Activated CD4-positive, alpha-beta T cell treated with anti-CD3 and anti-CD28 coated beads, Interleukin-2, amount 10 ng/mL, durations not matched to agents 24 days and 14 days (primary cell): Measurements from ENCODE around the gene PDIA6. TPM values are rescaled to one million over a fixed set of nuclear protein-coding genes. Genes with fewer than 3 reads are reported as not detected.

Experiments
- DNase-seq: peaks from one replicate; pipeline ENCODE4 v3.0.0; 2022
- H3K27ac Mint-ChIP-seq: one replicate; pipeline ENCODE4 v1.8.0; 2022; ENCODE audit warnings: mild to moderate bottlenecking, mixed read lengths
- H3K27me3 Mint-ChIP-seq: one replicate; pipeline ENCODE4 v1.8.0; 2022; ENCODE audit warnings: mixed read lengths
- H3K36me3 Mint-ChIP-seq: one replicate; pipeline ENCODE4 v1.8.0; 2022; ENCODE audit warnings: low read depth, mild to moderate bottlenecking, mixed read lengths
- H3K4me1 Mint-ChIP-seq: one replicate; pipeline ENCODE4 v1.8.0; 2021; ENCODE audit warnings: mixed read lengths
- H3K4me3 Mint-ChIP-seq: one replicate; pipeline ENCODE4 v1.8.0; 2022; ENCODE audit warnings: mild to moderate bottlenecking, moderate library complexity, mixed read lengths
- H3K9me3 Mint-ChIP-seq: one replicate; pipeline ENCODE4 v1.8.0; 2021; ENCODE audit warnings: mixed read lengths
- intact Hi-C: fragments of 100-400 bp; cut with micrococcal nuclease; formaldehyde crosslinking; loops from one replicate; pipeline ENCODE4 v1.15.1; 2023
- total RNA-seq: library from RNA; stranded (reverse); gene quantifications from 2 replicates; pipeline ENCODE4 v1.2.3, GENCODE V29; 2022

PDIA6 gene
- total RNA-seq, 1 donor from 2014 or later: 183 TPM

DNA sequence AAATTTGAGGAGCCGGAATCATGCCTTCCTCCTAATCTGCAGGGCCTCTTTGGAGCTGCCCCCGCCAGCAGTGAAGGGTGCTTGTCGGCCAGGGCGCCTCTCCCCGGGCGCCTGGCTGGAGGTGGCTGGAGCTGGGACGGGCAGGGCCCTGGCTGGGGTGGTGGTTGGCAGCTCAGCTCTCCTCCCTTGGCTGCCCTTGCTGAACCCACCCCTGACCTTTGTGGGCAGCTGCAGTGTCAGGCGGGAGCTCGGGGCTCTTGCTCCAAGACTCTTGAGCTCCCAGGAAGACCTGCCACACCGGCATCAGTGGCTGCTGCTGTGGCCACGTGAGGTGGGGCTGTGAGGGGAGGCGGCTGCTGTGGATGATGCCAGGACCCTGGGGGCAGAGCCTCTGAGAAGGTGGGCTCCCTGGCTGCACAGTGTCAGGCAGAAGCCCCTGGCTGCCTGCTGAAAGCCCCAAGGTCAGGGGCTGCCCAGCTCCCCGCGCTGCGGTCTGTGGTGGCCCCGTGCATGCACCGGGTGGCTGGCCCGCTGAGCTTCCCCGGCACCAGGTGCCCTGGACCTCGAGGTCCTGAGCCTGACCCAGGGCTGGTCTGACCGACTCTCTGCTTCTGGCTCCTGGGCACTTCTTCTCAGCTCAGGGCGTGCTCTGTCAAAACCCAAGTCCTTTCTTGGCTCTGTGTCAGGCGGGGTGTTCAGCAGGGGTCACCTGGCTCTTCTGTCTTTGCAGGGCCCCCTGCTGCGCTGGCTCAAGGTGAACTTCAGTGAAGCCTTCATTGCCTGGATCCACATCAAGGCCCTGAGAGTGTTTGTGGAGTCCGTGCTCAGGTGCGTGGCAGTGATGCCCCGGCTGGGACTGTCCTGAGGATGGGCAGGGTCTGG is 34.5 kb downstream of the PDIA6 start:
- no peak for DNase-seq
- no peak overlapping the region for H3K4me3 Mint-ChIP-seq

DNA sequence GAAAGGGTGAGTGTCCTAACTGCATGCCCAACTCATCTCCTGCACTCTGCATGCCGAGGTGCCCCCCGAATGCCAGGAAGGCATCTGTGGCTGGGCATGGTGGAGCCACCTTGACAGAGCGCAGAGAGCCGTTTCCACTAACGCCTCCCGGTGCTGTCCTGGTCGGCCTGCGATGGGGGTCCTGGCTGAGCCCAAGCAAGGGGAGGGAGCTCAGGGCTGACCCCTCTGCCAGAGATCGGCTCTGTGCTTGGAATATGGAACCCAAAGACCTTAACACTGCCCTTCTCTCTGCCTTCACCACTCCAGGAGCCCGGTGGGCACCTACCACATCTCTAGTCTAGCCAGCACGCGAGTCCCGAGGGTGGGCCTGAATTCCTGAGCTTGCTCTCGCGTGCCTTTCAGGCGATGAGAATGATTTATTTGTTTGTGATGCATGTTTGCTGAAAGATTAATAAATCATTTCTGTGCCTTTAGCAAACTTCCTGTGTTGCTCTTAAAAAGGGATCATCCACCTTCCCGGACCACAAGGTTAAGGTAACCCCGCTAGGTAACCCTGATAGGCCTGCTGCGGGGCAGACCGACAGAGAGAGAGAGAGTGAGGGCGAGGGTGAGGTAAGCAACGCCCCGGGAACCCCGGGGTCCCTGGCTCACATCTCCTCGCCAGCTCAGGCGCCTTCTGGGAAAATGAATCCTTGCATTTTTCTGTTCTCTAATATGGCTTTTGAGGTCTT is 35.3 kb downstream of the PDIA6 start:
- Mint-ChIP-seq H3K4me3 (no peak overlapping the region), H3K27me3 (no peaks in the 10 kb centered on the region), H3K36me3 (peaks cover 23% of the 10 kb centered on the region), H3K27ac (no peak overlapping the region), H3K9me3 (no peaks in the 10 kb centered on the region), H3K4me1 (peaks cover 2% of the 10 kb centered on the region)
- intact Hi-C loops: no loop called here
- DNase-seq: peak; percentile 54

More for the DNA sequence above, 34.5 kb downstream of the PDIA6 start:
- Mint-ChIP-seq H3K4me1 (peaks cover 2% of the 10 kb centered on the region), H3K9me3 (no peaks in the 10 kb centered on the region), H3K27ac (no peak overlapping the region), H3K27me3 (no peaks in the 10 kb centered on the region), H3K36me3 (peaks cover 28% of the 10 kb centered on the region)
- intact Hi-C loops: no loop called here

DNA sequence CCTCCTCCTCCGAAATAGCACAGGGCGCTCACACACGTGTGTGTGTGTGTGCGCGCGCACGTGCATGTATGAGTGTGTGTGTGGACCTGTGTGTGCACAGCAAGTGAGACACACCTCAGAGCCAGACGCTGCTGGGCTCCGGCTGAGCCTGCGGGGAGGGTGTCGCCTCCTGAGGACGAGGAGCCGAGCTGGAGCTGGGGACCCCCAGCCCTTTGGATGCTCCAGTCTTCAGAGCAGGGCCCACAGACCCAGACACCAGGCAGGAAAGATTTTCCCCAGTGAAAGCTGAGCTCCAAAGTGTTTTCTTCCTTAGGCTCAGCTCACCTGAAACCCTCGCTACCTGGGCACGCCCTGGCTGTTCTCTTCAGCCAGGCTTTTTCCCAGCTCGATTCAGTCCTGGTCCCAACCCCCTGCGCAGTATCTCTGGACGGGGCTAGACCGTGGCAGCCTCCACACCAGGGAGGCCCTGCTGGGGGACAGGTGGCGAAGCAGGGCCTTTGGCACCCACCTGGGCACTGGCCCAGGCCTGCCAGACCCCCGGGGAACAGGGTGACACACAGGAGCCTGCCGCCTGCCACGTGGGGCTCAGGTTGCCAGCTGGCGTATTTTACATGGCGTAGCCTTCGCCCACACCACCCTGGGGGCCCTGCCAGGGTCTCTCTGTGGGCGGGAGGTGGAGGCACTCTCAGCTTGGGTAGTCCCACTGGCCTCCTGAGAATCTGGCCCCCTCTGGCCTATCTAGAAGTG is 36.2 kb downstream of the PDIA6 start:
- Mint-ChIP-seq H3K4me1 (peaks cover 2% of the 10 kb centered on the region), H3K27ac (no peak overlapping the region), H3K27me3 (no peaks in the 10 kb centered on the region), H3K9me3 (no peaks in the 10 kb centered on the region), H3K36me3 (peaks cover 16% of the 10 kb centered on the region), H3K4me3 (no peak overlapping the region)
- DNase-seq: no peak
- intact Hi-C loops: no loop called here

DNA sequence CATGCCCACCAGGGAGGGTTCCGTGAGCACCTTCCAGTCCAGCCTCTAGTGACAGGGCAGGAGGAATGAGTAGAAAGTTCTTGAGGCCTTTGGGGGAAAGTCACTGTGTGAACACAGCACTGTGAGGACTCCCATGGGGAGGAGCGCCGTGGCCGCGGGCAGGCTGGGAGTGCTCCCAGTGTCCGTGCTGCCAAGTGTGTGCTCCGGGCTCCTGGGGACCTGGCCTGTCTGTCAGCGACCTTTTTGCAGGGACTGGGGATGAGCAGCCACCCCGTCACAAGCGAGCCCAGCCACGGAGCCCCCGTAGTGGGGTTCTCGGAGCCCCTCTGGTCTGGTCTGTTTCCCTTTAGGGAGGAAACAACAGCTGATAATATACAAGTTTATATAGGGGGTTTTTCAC is 36.8 kb downstream of the PDIA6 start:
- no peaks in the 10 kb centered on the region for H3K27me3 Mint-ChIP-seq

DNA sequence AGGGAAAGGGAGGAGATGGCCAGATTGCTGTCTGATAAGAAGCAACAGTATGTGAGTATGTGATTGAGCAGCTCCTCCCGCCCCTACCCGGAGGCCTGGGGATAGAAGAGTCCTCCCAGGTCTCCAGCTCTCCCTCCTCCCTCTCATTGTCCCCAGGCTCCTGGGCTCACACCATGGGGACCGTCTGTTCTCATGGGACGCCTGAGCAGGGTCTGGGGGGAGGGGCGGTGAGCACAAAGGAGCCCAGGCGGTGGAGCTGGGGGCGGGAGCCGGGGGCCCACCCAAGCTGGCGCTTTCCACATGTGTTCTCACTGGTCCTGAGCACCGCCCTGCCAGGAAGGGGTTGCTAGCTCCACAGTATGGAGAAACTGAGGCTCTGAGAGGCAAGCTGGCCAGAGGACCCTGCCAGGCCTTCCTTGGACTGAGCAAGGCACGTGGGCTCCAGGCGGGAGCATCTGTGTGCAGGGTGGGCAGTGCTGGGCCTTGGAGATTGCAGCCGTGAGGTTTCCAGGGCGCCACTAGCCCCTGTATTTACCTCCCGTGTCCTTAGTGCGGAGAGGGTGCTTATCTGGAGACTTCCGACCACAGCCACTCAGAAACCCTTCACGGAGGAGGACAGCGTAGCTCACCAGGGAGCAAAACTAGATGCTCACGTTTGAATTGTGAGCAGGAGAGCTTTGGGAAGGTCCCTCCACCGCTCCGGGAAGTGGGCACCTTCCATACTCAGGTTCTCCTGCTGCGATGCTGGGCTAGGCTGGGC is 37.4 kb downstream of the PDIA6 start:
- DNase-seq: no peak
- intact Hi-C loops: no loop called here
- Mint-ChIP-seq H3K4me3 (no peak overlapping the region), H3K36me3 (peaks cover 8% of the 10 kb centered on the region), H3K9me3 (no peaks in the 10 kb centered on the region), H3K4me1 (peaks cover 2% of the 10 kb centered on the region), H3K27ac (no peak overlapping the region), H3K27me3 (no peaks in the 10 kb centered on the region)

More for the DNA sequence above, 36.8 kb downstream of the PDIA6 start:
- H3K9me3 Mint-ChIP-seq: no peaks in the 10 kb centered on the region
- H3K36me3 Mint-ChIP-seq: peaks cover 11% of the 10 kb centered on the region
- intact Hi-C loops: no loop called here
- no peak for DNase-seq
- H3K4me1 Mint-ChIP-seq: peaks cover 2% of the 10 kb centered on the region
- H3K4me3 Mint-ChIP-seq: no peak overlapping the region
- H3K27ac Mint-ChIP-seq: no peak overlapping the region

DNA sequence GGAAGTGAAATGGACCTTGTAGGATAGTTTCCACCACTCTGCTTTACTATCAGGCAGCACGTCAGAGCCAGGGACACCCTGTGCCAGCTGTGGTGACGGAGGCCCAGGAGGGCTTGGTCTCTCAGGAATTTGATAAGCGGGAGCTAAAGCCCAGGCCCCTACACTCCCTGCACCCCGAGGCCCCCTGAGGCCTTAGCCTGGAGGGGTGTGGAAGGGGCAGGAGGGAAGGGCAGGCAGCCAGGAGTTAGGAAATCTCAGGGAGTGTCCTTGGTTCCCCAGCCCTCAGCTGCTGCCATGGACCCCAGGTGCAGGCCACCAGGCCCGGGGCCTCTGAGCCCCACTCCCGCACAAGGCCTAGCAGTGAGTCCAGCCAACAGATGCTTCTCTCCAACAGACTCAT is 38.2 kb downstream of the PDIA6 start:
- DNase-seq: no peak
- H3K36me3 Mint-ChIP-seq: peaks cover 2% of the 10 kb centered on the region
- intact Hi-C loops: no loop called here
- H3K9me3 Mint-ChIP-seq: no peaks in the 10 kb centered on the region
- peaks cover 2% of the 10 kb centered on the region for H3K4me1 Mint-ChIP-seq
- no peak overlapping the region for H3K4me3 Mint-ChIP-seq
- H3K27ac Mint-ChIP-seq: no peak overlapping the region
- H3K27me3 Mint-ChIP-seq: no peaks in the 10 kb centered on the region

DNA sequence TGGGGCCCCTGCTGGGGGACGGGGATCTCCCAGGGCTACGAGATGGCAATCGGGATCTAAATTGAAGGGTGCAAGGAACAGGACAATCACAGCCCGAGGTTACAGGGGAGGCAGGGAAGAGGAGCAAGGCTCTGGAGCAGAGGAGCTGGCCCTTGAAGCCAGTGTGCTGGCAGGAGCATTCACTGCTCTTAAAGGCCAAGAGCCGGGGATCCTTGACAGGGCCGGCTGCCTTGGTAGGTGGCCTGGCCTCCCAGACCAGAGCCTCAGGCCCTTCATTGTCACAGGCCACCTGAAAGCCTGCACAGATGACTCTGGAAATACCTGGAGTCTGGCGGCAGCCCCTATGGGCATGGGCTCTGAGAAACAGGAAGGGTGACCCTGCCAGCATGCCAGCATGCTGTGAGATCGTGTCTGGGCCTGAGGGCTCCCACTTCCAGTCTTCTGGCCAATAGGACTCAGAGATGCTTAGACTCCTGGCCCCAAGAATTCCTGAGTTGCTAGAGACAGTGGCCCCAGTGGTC is 38.7 kb downstream of the PDIA6 start:
- no peak overlapping the region for H3K4me3 Mint-ChIP-seq
- no peaks in the 10 kb centered on the region for H3K9me3 Mint-ChIP-seq
- H3K27ac Mint-ChIP-seq: no peak overlapping the region
- H3K4me1 Mint-ChIP-seq: peaks cover 2% of the 10 kb centered on the region
- no peak for DNase-seq
- no peaks in the 10 kb centered on the region for H3K27me3 Mint-ChIP-seq
- peaks cover 2% of the 10 kb centered on the region for H3K36me3 Mint-ChIP-seq
- intact Hi-C loops: no loop called here

DNA sequence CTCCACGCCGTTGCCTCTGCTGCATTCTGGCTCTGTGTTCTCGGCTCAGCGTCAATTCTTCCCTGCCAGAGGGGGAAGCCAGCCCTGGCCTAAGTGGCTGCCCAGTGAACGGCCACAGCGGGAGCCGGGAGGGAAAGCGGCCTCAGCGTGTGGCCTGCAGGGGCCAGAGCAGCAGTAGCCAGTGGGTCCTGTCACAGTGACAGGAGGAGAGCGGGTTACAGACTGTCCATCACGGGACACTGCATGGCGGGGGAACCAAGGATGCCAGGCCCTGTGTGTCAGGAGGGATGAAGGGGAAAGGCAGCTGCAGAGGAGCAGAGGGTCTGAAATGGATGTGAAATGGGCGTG is 39.7 kb downstream of the PDIA6 start:
- intact Hi-C loops: no loop called here
- no peak for DNase-seq
- H3K9me3 Mint-ChIP-seq: no peaks in the 10 kb centered on the region
- H3K27me3 Mint-ChIP-seq: no peaks in the 10 kb centered on the region
- H3K36me3 Mint-ChIP-seq: no peaks in the 10 kb centered on the region
- no peak overlapping the region for H3K27ac Mint-ChIP-seq
- H3K4me3 Mint-ChIP-seq: no peak overlapping the region
- H3K4me1 Mint-ChIP-seq: peaks cover 2% of the 10 kb centered on the region

DNA sequence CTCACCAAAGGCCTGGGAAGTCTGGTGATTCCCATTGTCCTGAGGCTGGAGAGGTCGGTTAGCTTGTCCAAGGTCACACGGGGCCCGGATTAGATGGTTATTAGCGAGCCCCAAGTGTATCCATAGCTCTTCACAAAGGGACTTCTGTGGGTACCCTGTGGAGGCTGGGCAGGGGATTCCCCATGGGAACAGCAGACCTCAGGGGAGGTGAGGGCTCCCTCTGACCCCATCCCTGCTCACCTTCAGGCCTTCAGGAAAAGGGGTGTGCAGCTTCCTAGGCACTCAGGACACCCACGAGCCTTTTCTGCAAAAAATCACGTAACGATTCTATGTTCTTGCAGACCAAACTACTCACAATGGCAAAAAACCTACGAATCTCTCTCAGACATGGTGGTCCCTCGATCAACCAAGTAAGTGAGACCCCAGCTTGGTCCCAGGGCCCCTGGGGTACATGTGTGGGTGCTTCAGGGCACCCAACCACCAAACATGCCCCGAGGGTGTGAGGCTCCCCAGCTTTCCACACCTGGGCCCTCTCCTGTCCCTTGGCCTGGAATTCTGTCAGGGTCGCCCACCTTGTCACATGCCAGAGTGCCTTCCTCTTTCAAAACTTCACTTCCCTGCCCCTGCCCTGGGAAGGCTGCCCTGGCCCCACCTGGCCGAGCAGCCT is 40.3 kb downstream of the PDIA6 start:
- Mint-ChIP-seq H3K36me3 (no peaks in the 10 kb centered on the region), H3K27ac (no peak overlapping the region), H3K27me3 (no peaks in the 10 kb centered on the region), H3K4me1 (peaks cover 2% of the 10 kb centered on the region), H3K4me3 (no peak overlapping the region), H3K9me3 (no peaks in the 10 kb centered on the region)
- intact Hi-C loops: no loop called here
- DNase-seq: no peak

DNA sequence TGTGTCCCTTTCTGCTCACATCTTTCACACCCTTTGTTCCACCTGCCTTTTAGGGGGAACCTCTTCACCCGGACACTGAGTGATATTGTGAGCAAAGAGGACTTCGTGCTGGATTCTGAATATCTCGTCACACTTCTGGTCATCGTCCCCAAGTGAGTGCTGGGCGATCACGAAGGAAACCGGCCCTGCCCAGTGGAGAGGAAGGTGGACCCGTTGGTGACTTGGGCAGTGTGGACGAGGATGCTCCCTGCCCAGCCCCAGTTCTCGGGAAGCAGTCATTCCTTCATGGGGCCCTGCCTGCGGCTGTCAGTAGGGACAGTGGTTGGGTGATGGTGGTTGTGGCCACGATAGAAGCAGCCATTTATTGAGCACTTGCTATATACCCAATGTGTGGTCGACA is 40.8 kb downstream of the PDIA6 start:
- intact Hi-C loops: no loop called here
- Mint-ChIP-seq H3K27ac (no peak overlapping the region), H3K27me3 (no peaks in the 10 kb centered on the region), H3K36me3 (no peaks in the 10 kb centered on the region), H3K4me3 (no peak overlapping the region), H3K9me3 (no peaks in the 10 kb centered on the region), H3K4me1 (peaks cover 2% of the 10 kb centered on the region)
- no peak for DNase-seq

DNA sequence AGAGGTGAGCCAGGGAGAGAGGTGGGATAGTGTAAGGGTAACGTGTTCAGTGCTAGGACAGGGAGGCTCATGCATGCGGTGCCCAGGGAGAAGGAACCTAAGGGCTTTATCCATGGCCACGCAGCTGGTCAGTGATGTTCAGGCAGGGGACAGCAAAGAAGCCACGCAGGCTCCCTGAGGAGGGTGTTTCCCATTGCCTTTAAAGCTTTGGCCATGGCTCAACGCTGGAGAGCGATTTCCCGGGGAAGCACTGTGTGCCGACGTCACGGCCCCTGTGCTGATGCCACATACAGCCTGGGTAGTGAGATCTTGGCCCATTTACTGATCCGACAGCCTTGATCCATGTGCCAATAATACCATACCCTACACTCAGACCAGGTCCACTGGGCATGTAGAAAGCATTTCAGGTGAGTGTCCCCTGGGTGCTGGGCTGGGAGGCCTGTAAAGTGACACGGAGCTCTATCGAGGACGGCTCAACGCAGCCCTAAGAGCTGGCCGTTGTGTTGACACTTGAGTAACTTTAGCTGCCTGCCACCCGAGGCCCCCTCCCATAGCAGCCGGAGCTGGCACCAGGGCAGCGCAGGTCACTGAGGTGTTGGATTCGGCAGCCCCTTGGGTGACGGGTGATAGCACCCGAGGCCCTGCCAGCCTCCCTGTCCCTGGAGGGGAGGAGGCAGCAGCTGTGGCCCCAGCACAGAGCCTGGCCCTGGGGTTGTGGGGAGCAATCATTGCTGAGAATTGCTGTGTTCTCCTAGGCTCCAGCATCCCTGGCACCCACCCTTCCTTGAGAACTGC is 41.4 kb downstream of the PDIA6 start:
- no peak overlapping the region for H3K4me3 Mint-ChIP-seq
- no peaks in the 10 kb centered on the region for H3K27me3 Mint-ChIP-seq
- no peak for DNase-seq
- no peaks in the 10 kb centered on the region for H3K9me3 Mint-ChIP-seq
- no peak overlapping the region for H3K27ac Mint-ChIP-seq
- intact Hi-C loops: no loop called here
- H3K36me3 Mint-ChIP-seq: no peaks in the 10 kb centered on the region
- H3K4me1 Mint-ChIP-seq: peaks cover 2% of the 10 kb centered on the region

DNA sequence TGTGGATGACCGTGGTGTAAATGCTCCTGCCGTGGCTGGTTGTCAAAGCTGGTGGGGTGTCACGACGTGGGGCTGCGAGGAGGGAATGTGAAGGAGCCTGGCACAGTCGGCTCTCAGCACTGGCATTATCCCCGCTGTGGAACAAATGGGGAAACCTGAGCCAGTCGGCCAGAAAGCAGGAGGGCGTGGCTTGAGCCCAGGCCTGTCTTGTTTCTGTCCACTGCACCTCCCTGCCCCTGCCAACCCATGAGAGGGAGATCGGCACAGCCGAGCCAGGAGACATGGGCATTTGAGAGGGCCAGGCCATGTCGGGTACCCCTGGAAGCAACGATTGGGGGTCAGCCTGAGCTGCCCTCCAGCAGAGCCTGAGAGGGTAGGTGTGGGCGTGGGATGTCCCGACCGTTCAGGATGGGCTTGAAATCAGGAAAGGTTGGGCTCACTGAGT is 44.5 kb downstream of the PDIA6 start:
- no peak overlapping the region for H3K27ac Mint-ChIP-seq
- H3K9me3 Mint-ChIP-seq: no peaks in the 10 kb centered on the region
- H3K27me3 Mint-ChIP-seq: peaks cover 3% of the 10 kb centered on the region
- DNase-seq: no peak
- H3K4me1 Mint-ChIP-seq: no peaks in the 10 kb centered on the region
- H3K36me3 Mint-ChIP-seq: no peaks in the 10 kb centered on the region
- no peak overlapping the region for H3K4me3 Mint-ChIP-seq
- intact Hi-C loops: no loop called here
